H9 (cell line): ENCODE data around the gene RIPK4. TPM values are rescaled to one million over a fixed set of nuclear protein-coding genes. Genes with fewer than 3 reads are reported as not detected.

Source experiments
- DNase-seq: peaks from one replicate; pipeline ENCODE4 v3.0.0-alpha.2; 2017
- H2AFZ ChIP-seq: one replicate; pipeline ENCODE4 v1.6.1; 2013; ENCODE audit warnings: mild to moderate bottlenecking, low read length, control low read depth, moderate library complexity
- H2AK5ac ChIP-seq: 2 replicates; pipeline ENCODE4 v1.6.1; 2013; ENCODE audit warnings: low read length, control low read depth, mixed read lengths; ENCODE audit not compliant: insufficient read length
- H2BK120ac ChIP-seq: one replicate; pipeline ENCODE4 v1.6.1; 2013; ENCODE audit warnings: low read depth, mild to moderate bottlenecking, low read length, control low read depth, inconsistent platforms; ENCODE audit not compliant: poor library complexity, severe bottlenecking
- H2BK12ac ChIP-seq: 2 replicates; pipeline ENCODE4 v1.6.1; 2013; ENCODE audit warnings: low read length, control low read depth, mixed read lengths, low read depth; ENCODE audit not compliant: insufficient read length
- H2BK15ac ChIP-seq: 2 replicates; pipeline ENCODE4 v1.6.1; 2013; ENCODE audit warnings: low read depth, low read length, control low read depth
- H2BK20ac ChIP-seq: one replicate; pipeline ENCODE4 v1.6.1; 2013; ENCODE audit warnings: low read depth, mild to moderate bottlenecking, low read length, control low read depth, inconsistent platforms; ENCODE audit not compliant: poor library complexity, severe bottlenecking
- H2BK5ac ChIP-seq: 2 replicates; pipeline ENCODE4 v1.6.1; 2013; ENCODE audit warnings: low read length, control low read depth, mixed read lengths; ENCODE audit not compliant: insufficient read length
- H3K14ac ChIP-seq: 2 replicates; pipeline ENCODE4 v1.6.1; 2013; ENCODE audit warnings: low read length, control low read depth; ENCODE audit not compliant: insufficient read depth
- H3K18ac ChIP-seq: 2 replicates; pipeline ENCODE4 v1.6.1; 2013; ENCODE audit warnings: low read depth, mild to moderate bottlenecking, mixed read lengths, low read length, control low read depth; ENCODE audit not compliant: insufficient read length
- H3K23ac ChIP-seq: 2 replicates; pipeline ENCODE4 v1.6.1; 2013; ENCODE audit warnings: low read length, control low read depth, mixed read lengths, low read depth; ENCODE audit not compliant: insufficient read length
- H3K23me2 ChIP-seq: 2 replicates; pipeline ENCODE4 v1.6.1; 2013; ENCODE audit warnings: low read depth, mild to moderate bottlenecking, mixed read lengths, low read length, control low read depth; ENCODE audit not compliant: insufficient read length, poor library complexity, severe bottlenecking
- H3K27ac ChIP-seq: 2 replicates; pipeline ENCODE4 v1.5.1; 2013; ENCODE audit warnings: low read length, control low read depth, mixed read lengths, low read depth; ENCODE audit not compliant: insufficient read length
- H3K27me3 ChIP-seq: 2 replicates; pipeline ENCODE4 v1.6.1; 2013; ENCODE audit warnings: low read length, control low read depth, inconsistent platforms; ENCODE audit not compliant: insufficient read depth
- H3K4ac ChIP-seq: 2 replicates; pipeline ENCODE4 v1.6.1; 2013; ENCODE audit warnings: low read depth, mild to moderate bottlenecking, control low read depth, inconsistent platforms, low read length, moderate library complexity
- H3K4me1 ChIP-seq: 2 replicates; pipeline ENCODE4 v1.6.1; 2013; ENCODE audit warnings: low read length, control low read depth, inconsistent platforms; ENCODE audit not compliant: insufficient read depth
- H3K4me2 ChIP-seq: 2 replicates; pipeline ENCODE4 v1.6.1; 2013; ENCODE audit warnings: low read length, control low read depth, mixed read lengths; ENCODE audit not compliant: insufficient read length, insufficient read depth
- H3K56ac ChIP-seq: 2 replicates; pipeline ENCODE4 v1.6.1; 2013; ENCODE audit warnings: low read depth, mild to moderate bottlenecking, mixed read lengths, low read length, control low read depth; ENCODE audit not compliant: insufficient read length
- H3K79me1 ChIP-seq: 2 replicates; pipeline ENCODE4 v1.6.1; 2013; ENCODE audit warnings: low read depth, mild to moderate bottlenecking, moderate library complexity, low read length, control low read depth, inconsistent platforms; ENCODE audit not compliant: insufficient read depth, poor library complexity, severe bottlenecking
- H3K79me2 ChIP-seq: 2 replicates; pipeline ENCODE4 v1.6.1; 2013; ENCODE audit warnings: low read length, control low read depth, inconsistent platforms; ENCODE audit not compliant: insufficient read depth
- H3K9ac ChIP-seq: 2 replicates; pipeline ENCODE4 v1.6.1; 2013; ENCODE audit warnings: low read length, control low read depth, mixed read lengths; ENCODE audit not compliant: insufficient read length; ENCODE audit errors: extremely low read depth
- H3K9me3 ChIP-seq: one replicate; pipeline ENCODE4 v1.6.1; 2013; ENCODE audit warnings: low read depth, low read length, inconsistent platforms; ENCODE audit not compliant: control insufficient read depth
- H3T11ph ChIP-seq: one replicate; pipeline ENCODE4 v1.6.1; 2013; ENCODE audit warnings: mild to moderate bottlenecking, low read length, control low read depth, inconsistent platforms
- H4K20me1 ChIP-seq: one replicate; pipeline ENCODE4 v1.6.1; 2013; ENCODE audit not compliant: control insufficient read depth, insufficient read length, insufficient read depth
- H4K5ac ChIP-seq: 2 replicates; pipeline ENCODE4 v1.6.1; 2013; ENCODE audit warnings: low read depth, mild to moderate bottlenecking, mixed read lengths, low read length, control low read depth; ENCODE audit not compliant: insufficient read length
- H4K8ac ChIP-seq: replicated peaks from 2 replicates; pipeline ENCODE4 v1.6.1; 2013; ENCODE audit warnings: low read length, control low read depth, mixed read lengths, low read depth; ENCODE audit not compliant: insufficient read length
- H4K91ac ChIP-seq: 2 replicates; pipeline ENCODE4 v1.6.1; 2013; ENCODE audit warnings: low read depth, mild to moderate bottlenecking, moderate library complexity, mixed read lengths, low read length, control low read depth; ENCODE audit not compliant: insufficient read length
- H3K27ac Mint-ChIP-seq, 3 experiments: 2 replicates in 2 of 3; 3 replicates in 1 of 3; pipeline ENCODE4 v1.8.0; 2020 to 2021; ENCODE audit warnings: mixed read lengths in 3 of 3, mild to moderate bottlenecking in 1 of 3, moderate library complexity in 1 of 3
- H3K27me3 Mint-ChIP-seq: 2 replicates; pipeline ENCODE4 v1.8.0; 2021; ENCODE audit warnings: low read depth, mild to moderate bottlenecking, moderate library complexity, mixed read lengths
- H3K36me3 Mint-ChIP-seq, 3 experiments: 2 replicates in 2 of 3; 3 replicates in 1 of 3; pipeline ENCODE4 v1.8.0; 2020 to 2021; ENCODE audit warnings: low read depth in 3 of 3, mixed read lengths in 3 of 3; ENCODE audit not compliant: insufficient read depth in 1 of 3
- H3K4me1 Mint-ChIP-seq, 2 experiments: 2 replicates each; pipeline ENCODE4 v1.8.0; 2020; ENCODE audit warnings: mixed read lengths in 2 of 2
- H3K4me3 Mint-ChIP-seq, 2 experiments: 2 replicates in 1 of 2; 3 replicates in 1 of 2; pipeline ENCODE4 v1.8.0; 2020 to 2021; ENCODE audit warnings: mild to moderate bottlenecking in 2 of 2, mixed read lengths in 2 of 2, moderate library complexity in 1 of 2
- H3K9me3 Mint-ChIP-seq, 2 experiments: 2 replicates in 1 of 2; 3 replicates in 1 of 2; pipeline ENCODE4 v1.8.0; 2020; ENCODE audit warnings: mild to moderate bottlenecking in 2 of 2, mixed read lengths in 2 of 2, moderate library complexity in 1 of 2
- WGBS: extraction: QIAGEN DNeasy Blood & Tissue Kit; methylation state at CpG from one replicate; pipeline ENCODE4 v1.1.7; 2013; ENCODE audit warnings: missing lambda C conversion rate, low lambda C conversion rate, mixed read lengths; ENCODE audit not compliant: insufficient read length; ENCODE audit errors: extremely low coverage; 5-methylcytosine and 5-hydroxymethylcytosine counted together
- total RNA-seq: library from RNA; stranded (reverse); gene quantifications from 2 replicates; pipeline ENCODE4 v1.2.1, GENCODE V29; 2021
- TF ChIP-seq, protein P1 (sequence below): fragments of 200-600 bp; sonication (generic); conservative IDR thresholded peaks from 3 replicates; pipeline ENCODE4 v1.8.0; 2021; ENCODE audit warnings: antibody characterized with exemption, mild to moderate bottlenecking

RIPK4 gene
- total RNA-seq, 1 experiment from 2014 or later: 2.9 TPM

DNA sequence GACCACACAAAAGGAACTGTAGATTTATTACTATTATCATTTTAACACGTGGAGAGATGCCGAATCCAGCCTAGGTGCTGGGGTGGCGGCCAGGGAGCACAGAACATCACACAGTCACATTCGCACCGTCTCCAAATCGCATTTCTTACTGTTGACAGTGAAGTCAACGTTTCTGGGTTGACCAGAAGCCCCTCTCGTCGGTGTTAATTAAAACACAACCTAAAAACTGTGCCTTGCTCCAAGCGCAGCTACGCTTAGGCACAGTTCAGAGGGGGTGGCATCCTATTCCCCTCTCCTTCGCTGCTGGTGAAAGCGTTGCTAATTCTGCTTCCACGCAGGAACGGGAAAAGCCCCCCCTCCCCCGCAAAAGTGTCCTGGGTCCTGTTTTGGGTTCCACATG is 4.1 kb downstream of the RIPK4 start:
- Mint-ChIP-seq H3K27me3 (peaks cover 79% of the 10 kb centered on the region), H3K27ac (no peak overlapping the region; a peak in 1 of 7 replicates), H3K4me1 (peaks cover 72 to 75% of the 10 kb centered on the region in 2 experiments), H3K4me3 (peak overlapping the region; percentile 58 to 82), H3K36me3 (no peaks in the 10 kb centered on the region), H3K9me3 (peaks cover 0 to 2% of the 10 kb centered on the region in 2 experiments; a peak in 2 of 5 replicates)
- no peak overlapping the region for H3K9ac ChIP-seq
- H2AFZ ChIP-seq: no peak overlapping the region
- no peak overlapping the region for H2AK5ac ChIP-seq
- no peak overlapping the region for H4K5ac ChIP-seq
- no peak overlapping the region for H3K56ac ChIP-seq
- peaks cover 50% of the 10 kb centered on the region for H3K27me3 ChIP-seq
- no peak overlapping the region for H2BK15ac ChIP-seq
- peaks cover 6% of the 10 kb centered on the region; the same call in 1 of the 2 replicates for H3K4me1 ChIP-seq
- no peak overlapping the region for H2BK5ac ChIP-seq
- no peak overlapping the region for H3T11ph ChIP-seq
- no peak overlapping the region for H3K14ac ChIP-seq
- no peak for DNase-seq
- no CpG with 5 or more reads among the region's 16 CpGs for WGBS
- TF ChIP-seq, protein P1, sequence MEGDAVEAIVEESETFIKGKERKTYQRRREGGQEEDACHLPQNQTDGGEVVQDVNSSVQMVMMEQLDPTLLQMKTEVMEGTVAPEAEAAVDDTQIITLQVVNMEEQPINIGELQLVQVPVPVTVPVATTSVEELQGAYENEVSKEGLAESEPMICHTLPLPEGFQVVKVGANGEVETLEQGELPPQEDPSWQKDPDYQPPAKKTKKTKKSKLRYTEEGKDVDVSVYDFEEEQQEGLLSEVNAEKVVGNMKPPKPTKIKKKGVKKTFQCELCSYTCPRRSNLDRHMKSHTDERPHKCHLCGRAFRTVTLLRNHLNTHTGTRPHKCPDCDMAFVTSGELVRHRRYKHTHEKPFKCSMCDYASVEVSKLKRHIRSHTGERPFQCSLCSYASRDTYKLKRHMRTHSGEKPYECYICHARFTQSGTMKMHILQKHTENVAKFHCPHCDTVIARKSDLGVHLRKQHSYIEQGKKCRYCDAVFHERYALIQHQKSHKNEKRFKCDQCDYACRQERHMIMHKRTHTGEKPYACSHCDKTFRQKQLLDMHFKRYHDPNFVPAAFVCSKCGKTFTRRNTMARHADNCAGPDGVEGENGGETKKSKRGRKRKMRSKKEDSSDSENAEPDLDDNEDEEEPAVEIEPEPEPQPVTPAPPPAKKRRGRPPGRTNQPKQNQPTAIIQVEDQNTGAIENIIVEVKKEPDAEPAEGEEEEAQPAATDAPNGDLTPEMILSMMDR: no peak
- no peak overlapping the region for H3K27ac ChIP-seq
- peak overlapping the region; percentile 90 for H2BK120ac ChIP-seq
- no peak overlapping the region for H2BK20ac ChIP-seq
- H4K20me1 ChIP-seq: no peaks in the 10 kb centered on the region
- H3K23ac ChIP-seq: no peak overlapping the region
- H3K18ac ChIP-seq: peak overlapping the region; percentile 3
- H4K8ac ChIP-seq: no peak overlapping the region
- peak overlapping the region; percentile 61 for H3K4me2 ChIP-seq
- no peak overlapping the region for H3K4ac ChIP-seq
- H3K79me1 ChIP-seq: no peaks in the 10 kb centered on the region
- H2BK12ac ChIP-seq: no peak overlapping the region
- no peak overlapping the region for H4K91ac ChIP-seq
- no peaks in the 10 kb centered on the region for H3K9me3 ChIP-seq
- H3K79me2 ChIP-seq: no peaks in the 10 kb centered on the region
- H3K23me2 ChIP-seq: peaks cover 30% of the 10 kb centered on the region
